ENCODE measurements around the gene PSMD7. TPM values are rescaled to one million over a fixed set of nuclear protein-coding genes. Genes with fewer than 3 reads are reported as not detected.
"Not testable (repeated sequence)": the region's sequence is repeated elsewhere in the genome, so short reads cannot be mapped to it uniquely, and the experiment has no call there.

Gene PSMD7
- total RNA-seq, 1 experiment from 2014 or later, result 92.1 TPM

DNA sequence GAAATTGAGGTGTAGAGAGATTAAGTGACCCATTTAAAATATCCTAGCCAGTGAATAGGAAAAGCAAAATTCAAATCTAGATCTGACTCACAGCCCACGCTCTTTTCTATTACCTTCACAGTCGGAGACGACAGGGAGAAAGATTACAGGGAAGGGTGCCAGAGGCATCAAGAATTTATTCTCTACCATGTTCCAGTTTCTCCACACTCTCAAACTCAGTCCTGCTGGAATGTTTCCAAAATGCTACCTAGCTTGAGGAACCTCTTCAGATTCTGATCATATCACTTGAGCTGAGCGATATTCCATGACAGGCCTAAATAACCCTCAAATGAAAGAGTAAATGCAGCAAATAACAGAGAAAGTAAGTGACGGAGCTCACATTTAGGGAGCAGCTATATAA, 5.4 kb upstream of the PSMD7 start:
- in situ Hi-C loops (cut with HindIII; ENCODE audit: low sequenced_read_pairs), result no loop called here
- DNase-seq (ENCODE audit: low spot score), result no peak

DNA sequence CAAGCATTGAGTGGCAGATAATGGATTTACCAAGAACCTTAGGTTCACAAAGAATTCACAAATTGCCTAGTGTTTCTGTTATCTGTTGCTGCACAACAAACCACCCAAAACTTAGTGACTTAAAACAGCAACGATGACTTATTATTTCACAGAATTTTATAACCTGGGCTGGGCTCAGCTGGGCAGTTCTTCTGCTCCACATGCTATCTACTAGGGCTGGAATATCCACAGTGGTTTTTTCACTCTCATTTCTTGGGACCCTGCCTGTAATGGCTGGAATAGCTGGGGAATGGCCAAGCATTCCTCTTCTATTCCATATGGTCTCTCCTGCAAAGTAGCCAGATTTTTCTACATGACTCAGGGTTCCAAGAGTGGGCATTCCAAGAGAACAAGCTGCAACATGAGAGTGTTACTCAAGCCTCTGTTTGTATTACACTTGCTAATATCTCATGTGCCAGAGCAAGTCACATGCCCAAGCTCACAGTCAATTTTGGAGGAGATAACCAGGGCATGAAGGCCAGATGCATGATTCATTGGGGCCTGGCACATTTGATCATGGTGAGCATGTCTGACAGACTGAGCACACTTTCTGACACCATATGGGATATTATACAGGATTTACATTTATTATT, 4.9 kb upstream of the PSMD7 start:
- in situ Hi-C loops (cut with HindIII; ENCODE audit: low sequenced_read_pairs), result no loop called here
- no peak for DNase-seq (ENCODE audit: low spot score)

DNA sequence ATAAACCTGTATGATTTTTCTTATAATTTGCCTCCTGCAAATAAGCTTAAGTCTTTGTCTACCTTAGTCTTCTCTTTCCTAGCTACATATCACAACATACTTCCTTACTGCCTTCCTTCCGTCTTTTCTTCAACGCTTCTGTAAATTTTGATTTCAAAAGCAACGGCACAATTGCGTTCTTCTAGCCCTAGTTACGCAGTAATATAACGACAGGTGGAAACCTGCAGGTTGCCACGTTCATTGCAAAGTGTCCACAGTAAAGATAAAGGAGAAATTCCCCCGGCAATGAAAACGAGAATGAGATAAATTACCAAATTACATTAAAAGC, 546 bp upstream of the PSMD7 start:
- DNase-seq (ENCODE audit: low spot score), result no peak
- in situ Hi-C loops (cut with HindIII; ENCODE audit: low sequenced_read_pairs), result no loop called here

DNA sequence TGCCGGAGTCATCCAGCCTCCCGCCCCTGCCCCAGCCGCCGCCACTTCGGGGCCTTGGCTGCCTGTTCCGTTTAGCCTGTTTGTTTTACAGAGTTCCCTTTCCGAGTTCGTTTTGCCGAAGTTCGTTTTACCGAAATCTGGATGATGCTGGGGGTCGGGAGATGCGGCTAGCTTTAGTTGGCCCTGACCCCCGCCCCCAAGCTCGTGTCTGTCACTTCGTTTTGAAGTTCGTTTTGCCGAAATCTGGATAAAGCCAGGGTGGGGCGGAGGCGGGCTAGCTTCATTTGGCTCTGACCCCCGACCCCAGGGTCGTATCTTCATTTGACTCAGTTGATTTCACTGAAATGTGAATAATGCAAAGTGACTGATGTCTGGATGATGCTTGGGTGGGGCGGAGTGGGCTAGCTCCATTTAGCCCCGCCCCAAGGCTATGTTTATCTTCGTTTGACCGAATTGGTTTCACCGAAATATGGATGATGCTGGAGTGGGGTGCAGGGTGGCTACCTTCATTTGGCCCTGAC, 591 bp downstream of the PSMD7 start:
- DNase-seq (ENCODE audit: low spot score), result peak; percentile 21
- in situ Hi-C loops (cut with HindIII; ENCODE audit: low sequenced_read_pairs), result no loop called here

DNA sequence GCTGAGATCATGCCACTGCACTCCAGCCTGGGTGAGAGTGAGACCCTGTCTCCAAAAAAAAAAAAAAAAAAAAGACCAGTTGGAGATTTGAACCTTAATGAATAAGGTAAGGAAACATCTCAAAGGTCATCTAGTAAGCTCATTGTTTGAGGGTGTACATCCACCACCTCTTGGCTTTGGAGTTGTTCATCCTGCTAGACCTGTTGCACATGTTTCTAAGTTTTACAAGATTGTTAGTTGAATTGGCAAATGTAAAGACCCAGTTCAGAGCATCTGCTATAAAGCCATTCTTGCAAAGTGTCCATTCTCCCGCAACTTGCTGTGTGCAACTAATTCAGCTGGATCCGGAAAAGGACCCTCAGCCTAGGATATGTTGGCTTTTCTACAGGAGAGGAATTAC, 1.5 kb downstream of the PSMD7 start:
- no peak for DNase-seq (ENCODE audit: low spot score)
- in situ Hi-C loops (cut with HindIII; ENCODE audit: low sequenced_read_pairs), result no loop called here

DNA sequence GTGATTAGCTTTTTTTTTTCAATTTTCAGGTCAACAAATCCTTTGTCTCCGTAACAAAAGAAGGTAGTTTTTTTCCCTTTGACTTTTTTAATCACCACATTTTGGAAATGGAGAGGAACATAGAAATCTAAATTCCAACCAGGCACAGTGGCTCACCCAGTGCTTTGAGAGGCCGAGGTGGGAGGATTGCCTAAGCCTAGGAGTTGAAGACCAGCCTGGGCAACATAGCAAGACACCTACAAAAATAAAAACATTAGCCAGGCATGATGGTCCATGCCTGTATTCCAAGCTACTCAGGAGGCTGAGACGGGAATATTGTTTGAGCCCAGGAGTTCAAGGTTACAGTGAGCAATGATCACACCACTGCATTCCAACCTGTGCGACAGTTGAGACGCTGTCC, 5.7 kb downstream of the PSMD7 start:
- DNase-seq (ENCODE audit: low spot score), result no peak
- in situ Hi-C loops (cut with HindIII; ENCODE audit: low sequenced_read_pairs), result no loop called here

DNA sequence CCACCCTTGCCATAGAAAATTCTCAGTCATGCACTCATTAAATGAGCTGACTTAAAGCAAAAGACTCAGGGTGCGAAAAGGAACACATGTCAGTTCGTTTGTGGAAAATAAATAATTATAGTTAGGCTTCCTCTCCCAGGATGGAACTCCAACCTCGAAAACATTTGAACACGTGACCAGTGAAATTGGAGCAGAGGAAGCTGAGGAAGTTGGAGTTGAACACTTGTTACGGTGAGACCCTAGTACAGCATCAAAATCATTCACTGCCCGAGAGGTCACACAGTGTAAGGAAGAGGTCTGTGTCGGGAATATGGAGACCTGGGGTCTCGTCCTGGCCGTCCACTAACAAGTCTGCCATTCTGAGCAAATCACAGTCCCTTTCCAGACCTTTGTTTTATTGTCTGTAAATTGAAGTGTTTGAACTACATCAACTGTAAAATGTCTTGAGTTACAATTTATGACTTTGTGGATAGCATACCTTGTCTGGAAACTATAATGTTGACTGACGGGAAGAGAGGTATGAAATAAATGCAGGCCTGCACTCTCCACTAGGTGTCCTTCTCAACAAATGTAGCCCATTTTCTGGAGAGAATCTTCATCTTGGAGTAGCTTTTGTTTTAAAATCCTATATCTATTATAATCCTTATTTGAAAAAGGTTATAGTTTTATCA, 7.7 kb downstream of the PSMD7 start:
- DNase-seq (ENCODE audit: low spot score), result no peak
- in situ Hi-C loops (cut with HindIII; ENCODE audit: low sequenced_read_pairs), result no loop called here

DNA sequence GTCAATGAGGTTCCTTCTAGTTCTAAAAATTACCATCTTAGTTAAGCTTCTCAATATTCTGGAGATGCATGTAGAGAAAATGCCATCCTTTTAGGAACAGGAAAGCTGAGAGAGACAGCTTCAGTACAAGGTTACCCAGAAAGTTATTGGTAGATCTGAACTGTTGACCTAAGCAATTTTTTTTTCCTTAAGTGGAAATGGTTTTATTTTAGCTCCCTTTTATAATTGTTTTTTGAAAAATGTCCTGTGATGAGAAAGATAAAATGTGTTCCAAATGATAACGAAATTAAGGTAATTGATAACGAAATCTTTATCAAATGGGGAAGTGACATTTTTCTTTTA, 8.2 kb downstream of the PSMD7 start:
- in situ Hi-C loops (cut with HindIII; ENCODE audit: low sequenced_read_pairs), result no loop called here
- DNase-seq (ENCODE audit: low spot score), result no peak

DNA sequence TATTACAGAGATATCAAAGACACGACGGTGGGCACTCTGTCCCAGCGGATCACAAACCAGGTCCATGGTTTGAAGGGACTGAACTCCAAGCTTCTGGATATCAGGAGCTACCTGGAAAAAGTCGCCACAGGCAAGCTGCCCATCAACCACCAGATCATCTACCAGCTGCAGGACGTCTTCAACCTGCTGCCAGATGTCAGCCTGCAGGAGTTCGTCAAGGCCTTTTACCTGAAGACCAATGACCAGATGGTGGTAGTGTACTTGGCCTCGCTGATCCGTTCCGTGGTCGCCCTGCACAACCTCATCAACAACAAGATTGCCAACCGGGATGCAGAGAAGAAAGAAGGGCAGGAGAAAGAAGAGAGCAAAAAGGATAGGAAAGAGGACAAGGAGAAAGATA, 8.7 kb downstream of the PSMD7 start:
- in situ Hi-C loops (cut with HindIII; ENCODE audit: low sequenced_read_pairs), result no loop called here

DNA sequence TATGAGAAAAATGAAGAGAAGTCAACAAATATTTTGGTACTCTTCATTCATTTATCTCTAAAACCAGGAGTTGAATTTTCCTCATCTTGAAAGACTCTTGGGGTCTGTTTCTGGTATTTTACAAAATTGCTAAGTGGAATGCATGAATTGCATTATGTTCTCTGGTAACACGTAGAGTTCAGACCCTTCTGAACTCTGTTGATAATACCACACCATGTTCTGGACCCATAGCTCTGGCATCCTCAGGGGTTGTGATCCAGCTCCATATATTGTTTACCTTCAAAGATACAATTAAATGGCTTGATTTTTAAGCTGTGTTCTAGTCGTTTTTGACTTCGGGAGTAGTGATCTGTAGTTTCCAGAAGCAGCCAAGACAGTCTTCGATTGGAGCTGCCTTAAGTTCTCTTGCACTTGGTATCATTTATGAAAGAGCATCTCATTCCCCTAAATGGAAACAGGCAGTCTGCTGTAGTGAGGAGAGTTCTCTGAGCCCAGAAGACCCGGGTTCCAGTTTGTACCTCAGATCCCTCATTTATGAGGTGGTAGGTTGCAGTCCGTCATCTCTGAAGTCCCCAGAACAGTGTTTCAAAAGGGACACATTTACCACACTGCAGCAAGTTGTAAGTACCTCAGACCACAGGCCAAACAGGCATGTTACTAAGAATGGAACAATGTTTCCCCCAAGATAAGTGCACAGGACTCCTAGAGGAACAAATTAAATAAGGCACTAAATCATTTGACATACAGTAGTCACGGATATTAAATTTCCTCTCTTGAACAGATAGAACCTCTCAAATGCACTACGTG, 9.6 kb downstream of the PSMD7 start:
- no peak for DNase-seq (ENCODE audit: low spot score)
- in situ Hi-C loops (cut with HindIII; ENCODE audit: low sequenced_read_pairs), result no loop called here

More for the DNA sequence above, 8.7 kb downstream of the PSMD7 start:
- DNase-seq (ENCODE audit: low spot score), result no peak

DNA sequence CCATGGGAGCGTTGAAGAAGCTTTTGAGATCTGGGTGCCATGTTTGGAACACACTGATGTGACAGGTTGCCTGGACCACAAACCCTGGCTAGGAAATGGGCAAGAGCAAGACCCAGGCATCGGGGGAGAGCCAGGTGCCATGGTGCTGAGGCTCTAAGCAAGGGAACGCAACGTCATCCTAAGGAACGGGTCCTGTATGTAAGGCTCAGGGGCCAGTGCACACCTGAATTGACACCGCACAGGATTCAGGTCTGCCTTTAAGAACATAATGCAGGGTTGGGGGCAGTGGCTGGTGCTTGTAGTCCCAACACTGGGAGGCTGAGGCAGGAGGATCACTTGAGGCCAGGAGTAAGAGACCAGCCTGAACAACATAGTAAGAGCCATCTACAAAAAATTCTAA, 10.8 kb downstream of the PSMD7 start:
- in situ Hi-C loops (cut with HindIII; ENCODE audit: low sequenced_read_pairs), result no loop called here
- no peak for DNase-seq (ENCODE audit: low spot score)

DNA sequence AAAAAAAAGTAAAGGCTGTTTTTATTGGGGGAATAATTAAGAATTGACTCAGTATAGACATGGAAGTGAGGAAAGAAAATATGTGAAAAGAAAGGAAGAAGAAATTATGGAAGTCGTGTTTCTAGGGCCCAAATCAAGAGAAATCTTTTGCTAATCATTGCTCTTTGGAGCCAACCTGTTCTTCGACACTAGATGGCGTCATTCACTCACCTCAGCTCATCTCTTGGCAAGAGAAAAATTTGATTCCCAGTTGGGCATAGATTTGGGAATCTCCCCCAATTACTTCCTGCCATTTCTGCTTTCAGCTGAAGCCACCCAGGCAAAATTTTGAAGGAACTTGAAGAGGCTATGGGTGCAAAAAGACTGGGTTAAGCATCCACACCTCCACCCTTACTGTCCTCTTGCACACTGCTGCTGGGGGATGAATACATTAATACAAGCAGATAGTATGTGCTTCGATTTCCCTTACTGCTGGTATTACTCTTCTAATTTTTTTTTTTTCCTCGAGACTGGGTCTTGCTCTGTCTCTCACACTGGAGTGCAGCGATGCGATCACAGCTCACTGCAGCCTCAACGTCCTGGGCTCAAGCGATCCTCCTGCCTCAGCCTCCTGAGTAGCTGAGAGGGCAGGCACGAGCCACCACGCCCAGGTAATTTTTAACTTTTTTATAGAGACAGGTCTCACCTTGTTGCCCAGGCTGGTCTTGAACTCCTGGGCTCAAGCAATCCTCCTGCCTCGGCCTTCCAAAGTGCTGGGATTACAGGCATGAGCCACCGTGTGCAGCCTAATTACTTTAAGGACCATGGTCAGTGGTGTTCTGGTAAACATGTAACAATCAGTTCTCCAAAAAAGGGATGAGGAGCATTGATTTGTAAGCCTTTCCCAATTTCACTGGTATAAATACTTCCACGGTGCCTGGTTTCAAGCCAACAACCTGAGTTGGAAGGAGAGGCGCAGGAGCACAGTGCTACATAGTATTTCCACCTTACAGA, 13.5 kb downstream of the PSMD7 start:
- DNase-seq (ENCODE audit: low spot score), result peak; percentile 60
- in situ Hi-C loops (cut with HindIII; ENCODE audit: low sequenced_read_pairs), result no loop called here

DNA sequence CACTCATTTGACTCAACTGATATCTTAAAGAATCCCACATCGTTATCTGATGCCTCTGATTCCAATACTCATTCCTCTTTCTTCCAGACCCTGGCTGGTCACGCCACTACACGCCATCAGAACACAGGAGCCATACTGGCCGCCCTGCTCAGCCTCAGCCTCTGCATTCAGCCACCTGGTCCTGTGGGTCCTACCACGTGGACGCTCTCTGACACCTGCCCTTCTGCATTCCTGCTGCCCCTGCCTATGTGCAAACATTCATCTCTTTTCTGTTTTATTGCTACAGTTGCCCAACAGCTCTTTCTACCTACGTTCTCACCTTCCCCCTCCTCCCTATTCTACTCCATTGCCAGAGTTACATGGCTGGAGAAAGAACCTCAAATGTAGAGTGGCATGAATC, 18.4 kb downstream of the PSMD7 start:
- in situ Hi-C loops (cut with HindIII; ENCODE audit: low sequenced_read_pairs), result no loop called here

DNA sequence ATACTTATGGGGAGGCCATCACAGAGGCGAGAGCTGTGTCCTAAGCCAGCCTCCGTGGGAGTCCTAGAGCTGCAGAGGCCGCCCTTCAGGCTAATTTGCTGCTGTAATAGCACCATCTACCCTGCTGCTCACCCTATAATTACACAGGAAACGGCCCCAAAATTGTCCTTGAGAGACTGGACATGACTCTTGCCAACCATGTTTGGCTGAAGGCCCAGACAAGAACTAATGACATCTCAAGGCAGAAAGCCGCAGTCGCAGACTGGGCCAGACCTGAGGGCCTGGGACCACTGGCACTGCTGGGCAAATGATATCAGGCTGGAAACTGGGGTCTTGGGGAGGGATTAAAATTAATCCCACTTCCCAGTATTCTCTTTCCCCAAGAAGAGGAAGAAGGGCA, 24.1 kb downstream of the PSMD7 start:
- in situ Hi-C loops (cut with HindIII; ENCODE audit: low sequenced_read_pairs), result no loop called here
- DNase-seq (ENCODE audit: low spot score), result peak; percentile 80

More for the DNA sequence above, 18.4 kb downstream of the PSMD7 start:
- no peak for DNase-seq (ENCODE audit: low spot score)

DNA sequence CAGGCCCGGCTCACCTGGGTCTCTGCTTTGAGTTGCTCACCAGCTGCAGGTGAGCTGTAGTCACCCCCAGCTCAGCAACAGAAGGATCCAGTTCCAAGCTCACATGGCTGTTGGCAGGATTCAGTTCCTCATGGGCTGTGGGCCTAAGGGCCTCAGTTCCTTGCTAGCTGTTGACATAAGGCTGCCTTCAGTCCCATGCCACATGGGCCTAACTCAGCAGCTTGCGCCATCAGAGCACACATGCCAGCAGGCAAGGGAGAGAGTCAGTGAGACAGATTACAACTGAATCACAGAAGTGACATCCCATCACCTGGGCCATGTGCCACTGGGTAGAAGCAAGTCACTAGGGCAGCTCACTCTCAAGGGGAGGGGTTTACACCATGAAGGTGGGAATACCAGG, 24.7 kb downstream of the PSMD7 start:
- peak; percentile 89 for DNase-seq (ENCODE audit: low spot score)
- in situ Hi-C loops (cut with HindIII; ENCODE audit: low sequenced_read_pairs), result no loop called here

DNA sequence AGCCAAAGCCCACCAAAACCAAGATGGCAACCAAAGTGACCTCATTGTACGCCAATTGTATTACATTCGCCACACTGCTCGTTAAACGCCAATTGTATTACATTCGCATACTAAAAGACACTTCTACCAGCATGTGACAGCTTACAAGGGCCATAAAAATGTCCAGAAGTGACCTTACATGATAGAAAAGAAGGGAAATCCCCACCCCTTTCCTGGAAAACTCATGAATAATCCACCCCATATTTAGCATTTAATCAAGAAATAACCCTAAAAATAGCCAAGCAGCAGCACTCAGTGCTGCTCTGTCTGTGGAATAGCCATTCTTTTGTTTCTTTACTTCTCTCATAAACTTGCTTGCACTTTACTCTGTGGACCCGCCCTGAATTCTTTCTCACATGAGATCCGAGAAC, 25.7 kb downstream of the PSMD7 start:
- in situ Hi-C loops (cut with HindIII; ENCODE audit: low sequenced_read_pairs), result no loop called here
- no peak for DNase-seq (ENCODE audit: low spot score)

DNA sequence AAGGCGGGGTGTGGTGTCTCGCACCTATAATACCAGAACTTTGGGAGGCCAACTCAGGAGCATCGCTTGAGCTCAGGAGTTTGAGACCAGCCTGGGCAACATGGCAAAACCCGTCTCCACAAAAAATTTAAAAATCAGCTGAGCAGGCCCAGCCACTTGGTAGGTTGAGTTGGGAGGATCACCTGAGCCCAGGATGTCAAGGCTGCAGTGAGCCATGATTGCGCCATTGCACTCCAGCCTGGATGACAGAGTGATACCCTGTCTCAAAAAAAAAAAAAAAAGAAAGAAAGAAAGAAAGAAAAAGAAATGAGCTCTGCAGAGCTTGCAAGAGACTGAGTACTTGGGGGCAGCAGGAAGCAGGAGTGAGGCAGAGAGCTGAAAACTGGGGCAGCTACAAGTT, 28.2 kb downstream of the PSMD7 start:
- DNase-seq (ENCODE audit: low spot score); in situ Hi-C loops (cut with HindIII; ENCODE audit: low sequenced_read_pairs): not testable (repeated sequence)

DNA sequence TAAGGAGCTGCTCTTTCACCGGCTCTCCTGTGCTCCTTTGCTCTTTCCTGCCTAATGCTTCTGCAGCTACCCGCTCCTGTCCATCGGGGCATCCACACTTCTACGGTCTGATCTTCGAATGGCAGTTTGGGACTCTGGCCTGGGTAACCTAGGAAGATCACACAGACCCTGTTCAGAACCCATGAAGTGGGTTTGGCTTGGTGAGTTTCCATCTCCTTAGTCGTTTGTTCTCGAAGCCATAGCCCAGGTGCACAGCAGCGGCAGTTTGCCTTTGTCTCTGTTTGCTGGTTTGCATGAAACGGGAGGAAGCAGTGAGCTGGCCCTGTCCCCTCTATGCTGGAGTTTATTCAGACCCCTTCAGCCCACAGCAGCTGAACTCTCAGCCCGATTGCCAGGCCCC, 29.0 kb downstream of the PSMD7 start:
- in situ Hi-C loops (cut with HindIII; ENCODE audit: low sequenced_read_pairs), result no loop called here
- no peak for DNase-seq (ENCODE audit: low spot score)

DNA sequence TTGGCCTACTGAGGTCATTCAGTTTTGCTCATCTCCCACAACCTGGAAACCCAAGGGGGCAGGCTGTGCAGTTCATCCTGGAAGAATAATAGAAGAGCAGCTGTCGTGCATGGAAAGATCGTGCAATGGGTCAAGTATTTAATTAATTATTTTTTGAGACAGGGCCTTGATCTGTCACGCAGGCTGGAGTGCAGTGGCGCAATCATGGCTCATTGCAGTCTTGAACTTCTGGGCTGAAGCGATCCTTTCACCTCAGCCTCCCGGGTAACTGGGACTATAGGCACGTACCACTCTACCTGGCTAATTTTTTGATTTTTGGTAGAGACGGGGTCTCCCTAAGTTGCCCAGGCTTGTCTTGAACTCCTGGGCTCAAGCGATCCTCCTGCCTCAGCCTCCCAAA, 31.7 kb downstream of the PSMD7 start:
- DNase-seq (ENCODE audit: low spot score); in situ Hi-C loops (cut with HindIII; ENCODE audit: low sequenced_read_pairs): not testable (repeated sequence)
